ENCODE results near the gene NPTX1.
A peak's percentile ranks its signal among the peaks of the same experiment; 100 is the strongest.

NPTX1 gene

DNA sequence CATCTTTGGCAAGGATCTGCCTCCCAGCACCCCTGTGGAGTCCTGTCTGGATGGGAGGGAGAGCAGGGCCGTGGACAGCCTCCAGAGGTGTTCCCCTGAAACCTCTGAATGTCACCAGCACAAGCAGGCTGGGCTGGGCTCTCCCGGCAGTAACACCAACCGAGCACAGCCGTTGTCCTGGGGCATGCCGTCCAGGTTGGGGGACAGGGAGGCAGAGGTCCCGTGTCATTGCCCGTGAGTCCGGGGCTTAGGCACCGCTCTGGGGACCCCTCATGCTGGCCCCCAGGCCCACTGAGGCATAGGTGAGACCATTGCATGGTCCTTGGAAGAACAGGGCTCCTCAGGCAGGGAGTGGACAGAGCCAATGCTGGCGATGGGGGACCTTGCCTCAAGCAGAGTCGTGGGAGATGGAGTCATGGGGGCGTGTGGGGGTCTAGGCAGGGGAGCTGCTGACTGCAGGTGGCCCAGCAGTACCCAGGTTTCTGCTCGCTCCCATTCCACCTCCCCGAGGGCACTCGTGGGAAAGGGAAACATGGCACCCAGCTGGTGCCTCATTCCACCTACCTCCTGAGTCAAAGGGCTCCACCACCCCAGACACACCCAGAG lies 44.0 kb downstream of the NPTX1 start:
- H3K4me3 ChIP-seq (ENCODE audit: low read length), result no peak overlapping the region
- no peak for DNase-seq (ENCODE audit: low read depth)
- TF ChIP-seq, protein P1, sequence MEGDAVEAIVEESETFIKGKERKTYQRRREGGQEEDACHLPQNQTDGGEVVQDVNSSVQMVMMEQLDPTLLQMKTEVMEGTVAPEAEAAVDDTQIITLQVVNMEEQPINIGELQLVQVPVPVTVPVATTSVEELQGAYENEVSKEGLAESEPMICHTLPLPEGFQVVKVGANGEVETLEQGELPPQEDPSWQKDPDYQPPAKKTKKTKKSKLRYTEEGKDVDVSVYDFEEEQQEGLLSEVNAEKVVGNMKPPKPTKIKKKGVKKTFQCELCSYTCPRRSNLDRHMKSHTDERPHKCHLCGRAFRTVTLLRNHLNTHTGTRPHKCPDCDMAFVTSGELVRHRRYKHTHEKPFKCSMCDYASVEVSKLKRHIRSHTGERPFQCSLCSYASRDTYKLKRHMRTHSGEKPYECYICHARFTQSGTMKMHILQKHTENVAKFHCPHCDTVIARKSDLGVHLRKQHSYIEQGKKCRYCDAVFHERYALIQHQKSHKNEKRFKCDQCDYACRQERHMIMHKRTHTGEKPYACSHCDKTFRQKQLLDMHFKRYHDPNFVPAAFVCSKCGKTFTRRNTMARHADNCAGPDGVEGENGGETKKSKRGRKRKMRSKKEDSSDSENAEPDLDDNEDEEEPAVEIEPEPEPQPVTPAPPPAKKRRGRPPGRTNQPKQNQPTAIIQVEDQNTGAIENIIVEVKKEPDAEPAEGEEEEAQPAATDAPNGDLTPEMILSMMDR (IDR thresholded peaks at IDR 0.05; ENCODE audit: insufficient read depth, low read depth, low read length, missing control alignments), result no peak

DNA sequence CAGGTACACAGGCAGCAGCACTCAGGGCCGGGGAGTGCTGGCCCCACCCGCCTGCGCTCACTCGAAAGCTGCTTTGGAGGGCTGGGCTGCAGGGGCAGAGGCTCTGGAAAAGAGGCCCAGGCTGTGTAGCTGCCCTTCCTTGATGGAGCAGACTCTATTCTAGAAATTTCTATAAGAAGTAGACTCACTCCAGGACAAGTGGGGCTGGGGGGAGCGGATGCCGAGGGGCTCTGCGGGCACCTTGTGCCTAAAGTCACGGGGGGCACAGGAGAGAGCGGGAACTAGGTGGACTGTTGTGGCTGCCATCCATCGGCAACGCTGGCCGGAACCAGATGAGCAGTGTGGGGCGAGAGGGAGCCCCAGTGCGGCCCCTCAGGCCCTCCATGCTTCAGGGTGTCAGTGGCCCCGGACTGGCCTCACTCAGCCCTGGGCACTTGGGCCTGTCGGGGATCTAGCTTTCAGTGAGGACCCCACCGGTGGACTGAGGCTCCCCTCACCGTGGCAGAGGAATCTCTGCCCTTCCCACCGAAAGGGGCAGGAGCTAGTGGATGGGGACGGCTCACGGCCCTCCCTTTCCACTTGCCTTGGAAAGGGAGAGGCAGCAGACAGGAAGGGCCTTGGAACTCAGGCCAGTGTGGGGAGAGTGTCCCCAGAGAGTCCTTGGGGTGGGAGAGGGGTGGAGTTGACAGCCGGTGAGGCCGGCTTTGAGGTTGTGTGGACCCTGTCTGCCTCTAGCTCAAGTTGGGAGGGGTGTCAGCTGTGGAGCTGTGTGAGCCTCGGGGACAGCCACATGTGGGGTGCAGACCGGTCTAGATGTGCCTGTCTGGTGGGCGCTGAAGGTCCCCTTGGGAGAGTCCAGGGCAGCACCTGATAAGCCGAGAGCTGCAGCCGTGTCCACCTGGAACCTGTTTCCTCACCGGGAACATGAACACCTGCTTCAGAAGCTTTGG lies 44.9 kb downstream of the NPTX1 start:
- TF ChIP-seq, protein P1 (IDR thresholded peaks at IDR 0.05; ENCODE audit: insufficient read depth, low read depth, low read length, missing control alignments), result no peak
- no peak overlapping the region for H3K4me3 ChIP-seq (ENCODE audit: low read length)
- DNase-seq (ENCODE audit: low read depth), result no peak

DNA sequence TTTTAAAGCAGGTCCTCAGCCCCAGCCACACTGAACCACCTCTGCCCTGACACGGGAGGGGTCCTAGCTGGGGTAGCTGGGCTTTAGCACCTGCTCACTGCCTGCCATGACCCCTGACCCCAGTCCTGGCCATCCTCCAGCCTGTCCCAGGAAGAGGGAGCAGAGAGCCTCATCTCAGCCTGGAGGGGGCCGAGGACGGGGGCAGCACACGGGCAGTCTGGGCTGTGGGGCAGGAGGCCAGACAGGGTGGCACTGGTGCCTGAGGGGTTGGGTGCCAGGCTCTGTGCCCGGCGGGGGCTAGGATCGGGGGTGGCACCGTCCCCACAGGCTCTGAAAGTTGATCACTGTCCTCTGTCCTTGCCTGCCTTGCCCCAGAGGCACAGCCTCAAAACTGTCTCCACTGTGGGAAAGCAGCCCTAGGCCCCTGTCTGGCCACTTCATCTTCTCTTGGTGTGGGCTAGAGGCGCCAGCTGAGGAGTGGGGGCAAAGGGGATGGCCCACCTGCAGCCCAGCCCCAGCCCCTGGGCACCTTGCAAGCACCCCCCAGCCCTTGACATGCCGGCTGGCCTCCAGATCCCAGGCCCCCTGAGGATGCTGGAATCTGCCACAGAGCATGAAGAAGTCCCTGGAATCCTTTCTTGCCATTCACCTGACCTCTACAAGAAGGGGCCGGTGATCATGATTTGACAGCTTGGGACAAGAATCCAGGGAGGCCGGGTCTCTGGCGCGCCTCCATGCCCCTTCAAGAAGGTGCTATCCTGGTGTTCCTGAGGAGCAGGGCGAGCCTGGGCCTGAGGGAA lies 45.8 kb downstream of the NPTX1 start:
- TF ChIP-seq, protein P1 (IDR thresholded peaks at IDR 0.05; ENCODE audit: insufficient read depth, low read depth, low read length, missing control alignments), result no peak
- peak; percentile 48 for DNase-seq (ENCODE audit: low read depth)
- H3K4me3 ChIP-seq (ENCODE audit: low read length), result no peak overlapping the region

DNA sequence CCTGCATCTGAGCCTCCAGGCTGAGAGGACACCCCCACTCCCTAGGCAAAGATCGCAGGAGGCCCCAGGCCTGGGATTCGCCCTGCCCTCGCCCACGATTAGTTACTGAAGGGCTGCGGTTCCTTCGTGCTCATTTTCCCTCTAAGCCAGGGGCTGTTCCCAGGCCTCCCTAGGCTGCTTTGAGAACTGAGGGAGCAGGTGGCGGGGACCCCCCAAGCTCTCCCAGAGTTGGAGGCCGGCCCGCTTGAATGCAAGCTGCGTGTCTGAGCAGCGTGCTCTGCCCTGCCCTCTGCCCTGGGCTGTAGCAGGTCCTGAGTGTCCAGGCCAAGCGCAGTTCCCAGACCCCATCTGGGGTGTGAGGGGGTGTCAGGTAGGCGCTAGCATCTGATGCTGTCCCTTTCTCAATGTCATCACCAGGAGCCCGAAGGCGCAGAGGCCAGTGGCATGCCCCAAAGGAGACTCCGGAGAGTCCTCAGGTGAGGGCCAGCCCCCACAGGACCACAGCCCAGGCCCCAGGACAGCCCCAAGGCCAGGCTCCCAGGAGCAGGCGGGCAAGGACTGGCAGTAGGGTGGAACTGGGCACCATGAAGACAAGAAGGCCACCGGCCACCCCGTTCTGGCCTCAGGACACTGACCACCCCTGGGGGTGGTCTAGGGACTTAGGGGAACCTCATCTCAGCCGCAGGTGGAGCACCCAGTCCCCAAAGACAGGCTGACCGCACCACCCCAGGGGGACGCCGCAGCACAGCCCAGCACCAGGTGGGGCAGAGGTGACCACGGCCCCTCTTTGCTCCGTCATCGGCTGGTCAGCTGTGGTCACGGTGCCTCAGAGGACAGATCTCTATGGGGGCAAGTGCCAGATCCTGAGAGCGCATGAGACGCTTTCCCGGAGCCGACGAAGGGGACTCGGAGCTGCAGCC lies 46.8 kb downstream of the NPTX1 start:
- no peak overlapping the region for H3K4me3 ChIP-seq (ENCODE audit: low read length)
- no peak for DNase-seq (ENCODE audit: low read depth)
- TF ChIP-seq, protein P1 (IDR thresholded peaks at IDR 0.05; ENCODE audit: insufficient read depth, low read depth, low read length, missing control alignments), result no peak

DNA sequence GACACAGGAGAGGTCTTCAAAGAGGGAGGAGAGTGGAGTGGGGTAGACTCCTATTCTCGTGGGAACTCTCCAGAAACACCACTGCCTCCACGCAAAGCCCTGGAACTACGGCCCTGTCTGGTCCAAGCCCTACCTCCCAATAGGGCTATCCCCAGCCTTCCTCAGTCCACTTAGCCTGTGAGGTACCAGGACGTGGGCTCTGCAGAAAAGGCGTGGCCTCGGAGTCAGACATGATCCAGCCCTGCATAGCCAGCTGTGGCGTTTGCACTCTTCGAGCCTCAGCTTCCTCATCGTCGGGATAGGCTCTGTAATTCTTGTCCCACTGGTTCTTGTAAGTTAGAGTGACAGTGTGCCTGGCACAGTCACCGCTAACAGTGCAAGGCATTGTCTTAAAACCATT lies 47.6 kb downstream of the NPTX1 start:
- peak; percentile 13 for DNase-seq (ENCODE audit: low read depth)
- TF ChIP-seq, protein P1 (IDR thresholded peaks at IDR 0.05; ENCODE audit: insufficient read depth, low read depth, low read length, missing control alignments), result no peak

DNA sequence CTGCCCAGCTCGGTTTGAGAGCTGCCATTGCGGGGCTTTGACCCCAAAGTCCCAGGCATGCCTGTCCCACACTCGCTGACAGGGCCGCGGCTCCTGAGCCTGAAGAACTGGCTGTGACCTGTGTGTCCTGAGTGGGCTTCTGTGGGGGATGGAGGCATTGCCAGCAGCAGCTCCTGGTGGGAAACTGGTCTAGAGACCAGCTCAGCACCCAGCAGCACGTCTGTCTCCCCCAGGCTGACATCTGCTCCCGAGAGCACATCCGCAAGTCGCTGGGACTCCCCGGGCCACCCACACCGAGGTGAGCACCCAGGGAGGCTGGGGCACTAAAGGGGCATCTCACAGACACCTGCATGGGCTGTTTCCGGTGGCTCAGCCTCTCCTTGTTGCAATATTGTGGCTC lies 48.0 kb downstream of the NPTX1 start:
- no peak for DNase-seq (ENCODE audit: low read depth)
- no peak overlapping the region for H3K4me3 ChIP-seq (ENCODE audit: low read length)
- TF ChIP-seq, protein P1 (IDR thresholded peaks at IDR 0.05; ENCODE audit: insufficient read depth, low read depth, low read length, missing control alignments), result no peak

More for the DNA sequence above, 47.6 kb downstream of the NPTX1 start:
- H3K4me3 ChIP-seq (ENCODE audit: low read length), result no peak overlapping the region

Measured in epithelial cell of esophagus (primary cell).